GM10248 (cell line): ENCODE measurements around the gene SFTPB.
"Not testable (repeated sequence)": the region's sequence is repeated elsewhere in the genome, so short reads cannot be mapped to it uniquely, and the experiment has no call there.

ENCODE experiments used
- CTCF ChIA-PET: fragments of 300-600 bp; sonication (Branson Sonifier 250); formaldehyde crosslinking; extraction: SDS; loops from one replicate; lab custom pipeline; 2021; ENCODE audit warnings: antibody characterized with exemption; lab: Yijun Ruan, JAX
- POLR2A ChIA-PET: fragments of 350-650 bp; sonication (Branson Sonifier 250); formaldehyde crosslinking; extraction: SDS; loops from one replicate; lab custom pipeline; 2020; ENCODE audit warnings: antibody characterized with exemption; lab: Yijun Ruan, JAX
- DNase-seq: peaks from one replicate; pipeline ENCODE4 v3.0.0; 2012; ENCODE audit errors: extremely low spot score
- CTCF ChIP-seq: IDR thresholded peaks from 2 replicates; pipeline ENCODE4 v1.5.1; 2012; ENCODE audit warnings: mild to moderate bottlenecking, low read depth; ENCODE audit errors: extremely low read depth, missing control alignments, control extremely low read depth

The SFTPB gene

GRCh38 chr2:85635011-85635410, 33.0 kb downstream of the SFTPB start:
- no peak for DNase-seq
- ChIA-PET POLR2A (no interaction called here), CTCF (interaction anchor here (1.4 to 7.5 kb wide), 7 partner anchors 12 to 193 kb away, joined by 3 to 147 read pairs (median 47); no protein-coding TSS in a partner anchor)
- TF ChIP-seq CTCF, result no peak

GRCh38 chr2:85631316-85631715, 36.7 kb downstream of the SFTPB start:
- TF ChIP-seq CTCF, result no peak
- DNase-seq, result no peak
- ChIA-PET CTCF (interaction anchor here (1.3 to 2.2 kb wide), 3 partner anchors 11 to 76 kb away, joined by 4 to 9 read pairs (median 6); no protein-coding TSS in a partner anchor), POLR2A (interaction anchor here (0.7 kb wide), 1 partner anchor 15 kb away, joined by 3 read pairs; the partner anchor contains the start of gene USP39)

GRCh38 chr2:85628658-85629057, 39.3 kb downstream of the SFTPB start:
- TF ChIP-seq CTCF, result no peak
- POLR2A ChIA-PET, result no interaction called here
- peak; percentile 51 for DNase-seq
- CTCF ChIA-PET, result interaction anchor here (0.7 to 13.0 kb wide), 9 partner anchors 8 to 79 kb away, joined by 3 to 147 read pairs (median 4); partner anchors contain the start of genes C2orf68 and VAMP8

GRCh38 chr2:85623991-85624390, 44.0 kb downstream of the SFTPB start:
- no peak for DNase-seq
- ChIA-PET POLR2A (no interaction called here), CTCF (interaction anchor here (13.0 kb wide), 1 partner anchor 13 kb away, joined by 147 read pairs; no protein-coding TSS in a partner anchor)
- TF ChIP-seq CTCF, result no peak

GRCh38 chr2:85621338-85621737, 46.7 kb downstream of the SFTPB start:
- ChIA-PET POLR2A (no interaction called here), CTCF (interaction anchor here (0.8 to 13.0 kb wide), 4 partner anchors 10 to 87 kb away, joined by 3 to 147 read pairs (median 6); no protein-coding TSS in a partner anchor)
- DNase-seq, result no peak
- no peak for TF ChIP-seq CTCF

GRCh38 chr2:85619617-85620016, 48.4 kb downstream of the SFTPB start:
- DNase-seq, result no peak
- ChIA-PET POLR2A (no interaction called here), CTCF (interaction anchor here (1.1 to 13.0 kb wide), 4 partner anchors 9 to 17 kb away, joined by 3 to 147 read pairs (median 10); no protein-coding TSS in a partner anchor)
- TF ChIP-seq CTCF, result no peak

- ChIA-PET POLR2A (interaction anchor here (0.6 to 0.7 kb wide), 2 partner anchors 25 to 53 kb away, joined by 3 to 5 read pairs; no protein-coding TSS in a partner anchor), CTCF (interaction anchor here (0.9 to 13.0 kb wide), 3 partner anchors 10 to 19 kb away, joined by 3 to 147 read pairs (median 6); no protein-coding TSS in a partner anchor)
- DNase-seq, result not testable (repeated sequence)
These were observed 50.3 kb downstream of the SFTPB start for GRCh38 chr2:85617723-85618122.
